ENCODE measurements around the gene STK16. TPM values are rescaled to one million over a fixed set of nuclear protein-coding genes. Genes with fewer than 3 reads are reported as not detected.
A peak's percentile ranks its signal among the peaks of the same experiment; 100 is the strongest.
"Not testable (repeated sequence)": the region's sequence is repeated elsewhere in the genome, so short reads cannot be mapped to it uniquely, and the experiment has no call there.

STK16 gene
- polyA plus RNA-seq, 3 donors: 16.7 to 40.7 (median 17.8) TPM

- H2AFZ ChIP-seq (ENCODE audit: insufficient read depth, low read depth, low read length, poor library complexity, severe bottlenecking); H3K4me3 ChIP-seq (replicated peaks in 1 of 3; ENCODE audit: low read depth in 2 of 3, low read length in 3 of 3); H3K27me3 ChIP-seq (ENCODE audit: control insufficient read depth in 2 of 2, insufficient read depth in 2 of 2, low read length in 2 of 2); H3K9me3 Mint-ChIP-seq; H3K9ac ChIP-seq (ENCODE audit: insufficient read depth, low read length, poor library complexity, severe bottlenecking); intact Hi-C loops (cut with micrococcal nuclease); H3K36me3 ChIP-seq (replicated peaks in 1 of 2; ENCODE audit: control insufficient read depth in 1 of 2, insufficient read depth in 2 of 2, low read length in 2 of 2); H3K36me3 Mint-ChIP-seq; H3K27ac ChIP-seq (ENCODE audit: low read depth in 1 of 2, low read length in 2 of 2); H3K4me3 Mint-ChIP-seq; H3K4me1 Mint-ChIP-seq; H3K27ac Mint-ChIP-seq; H3K4me2 ChIP-seq (replicated peaks; ENCODE audit: extremely low read depth, low read length, poor library complexity, severe bottlenecking); H3K79me2 ChIP-seq (ENCODE audit: insufficient read depth, low read length); H4K20me1 ChIP-seq (ENCODE audit: insufficient read depth, low read length); DNase-seq; H3K9me3 ChIP-seq (replicated peaks in 1 of 2; ENCODE audit: control insufficient read depth in 1 of 2, insufficient read depth in 1 of 2, low read length in 2 of 2); H3K4me1 ChIP-seq (ENCODE audit: control insufficient read depth in 1 of 2, insufficient read depth in 2 of 2, low read length in 2 of 2): not testable (repeated sequence)
- H3K27me3 Mint-ChIP-seq (ENCODE audit: low read depth in 3 of 3): peaks cover 3 to 14% (median 14%) of the 10 kb centered on the region in 3 donors
- WGBS (ENCODE audit: insufficient coverage): 86% methylated on average over 7 of the region's 21 CpGs
These were observed 43.9 kb upstream of the STK16 start for GRCh38 chr2:219201331-219201730.

- Histone ChIP-seq H3K4me2 (replicated peaks; ENCODE audit: extremely low read depth, low read length, poor library complexity, severe bottlenecking) (no peak overlapping the region), H3K36me3 (replicated peaks in 1 of 2; ENCODE audit: control insufficient read depth in 1 of 2, insufficient read depth in 2 of 2, low read length in 2 of 2) (peaks cover 16 to 20% of the 10 kb centered on the region in 2 donors), H2AFZ (ENCODE audit: insufficient read depth, low read depth, low read length, poor library complexity, severe bottlenecking) (no peak overlapping the region), H3K9me3 (replicated peaks in 1 of 2; ENCODE audit: control insufficient read depth in 1 of 2, insufficient read depth in 1 of 2, low read length in 2 of 2) (peaks cover 0 to 4% of the 10 kb centered on the region in 2 donors), H3K27me3 (ENCODE audit: control insufficient read depth in 2 of 2, insufficient read depth in 2 of 2, low read length in 2 of 2) (no peaks in the 10 kb centered on the region), H3K27ac (ENCODE audit: low read depth in 1 of 2, low read length in 2 of 2) (no peak overlapping the region), H4K20me1 (ENCODE audit: insufficient read depth, low read length) (peaks cover 10% of the 10 kb centered on the region), H3K4me3 (replicated peaks in 1 of 3; ENCODE audit: low read depth in 2 of 3, low read length in 3 of 3) (no peak overlapping the region), H3K9ac (ENCODE audit: insufficient read depth, low read length, poor library complexity, severe bottlenecking) (no peak overlapping the region), H3K79me2 (ENCODE audit: insufficient read depth, low read length) (no peaks in the 10 kb centered on the region), H3K4me1 (ENCODE audit: control insufficient read depth in 1 of 2, insufficient read depth in 2 of 2, low read length in 2 of 2) (peaks cover 17 to 21% of the 10 kb centered on the region in 2 donors)
- TF ChIP-seq, protein P1, sequence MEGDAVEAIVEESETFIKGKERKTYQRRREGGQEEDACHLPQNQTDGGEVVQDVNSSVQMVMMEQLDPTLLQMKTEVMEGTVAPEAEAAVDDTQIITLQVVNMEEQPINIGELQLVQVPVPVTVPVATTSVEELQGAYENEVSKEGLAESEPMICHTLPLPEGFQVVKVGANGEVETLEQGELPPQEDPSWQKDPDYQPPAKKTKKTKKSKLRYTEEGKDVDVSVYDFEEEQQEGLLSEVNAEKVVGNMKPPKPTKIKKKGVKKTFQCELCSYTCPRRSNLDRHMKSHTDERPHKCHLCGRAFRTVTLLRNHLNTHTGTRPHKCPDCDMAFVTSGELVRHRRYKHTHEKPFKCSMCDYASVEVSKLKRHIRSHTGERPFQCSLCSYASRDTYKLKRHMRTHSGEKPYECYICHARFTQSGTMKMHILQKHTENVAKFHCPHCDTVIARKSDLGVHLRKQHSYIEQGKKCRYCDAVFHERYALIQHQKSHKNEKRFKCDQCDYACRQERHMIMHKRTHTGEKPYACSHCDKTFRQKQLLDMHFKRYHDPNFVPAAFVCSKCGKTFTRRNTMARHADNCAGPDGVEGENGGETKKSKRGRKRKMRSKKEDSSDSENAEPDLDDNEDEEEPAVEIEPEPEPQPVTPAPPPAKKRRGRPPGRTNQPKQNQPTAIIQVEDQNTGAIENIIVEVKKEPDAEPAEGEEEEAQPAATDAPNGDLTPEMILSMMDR (IDR thresholded peaks at IDR 0.05): no peak
- Mint-ChIP-seq H3K36me3 (peaks cover 20 to 21% of the 10 kb centered on the region in 2 donors), H3K27ac (peak overlapping the region in 1 of 7 donors; percentile 54), H3K4me3 (no peak overlapping the region), H3K9me3 (peaks cover 2 to 8% (median 4%) of the 10 kb centered on the region in 7 donors), H3K27me3 (ENCODE audit: low read depth in 3 of 3) (peaks cover 2 to 6% (median 3%) of the 10 kb centered on the region in 3 donors), H3K4me1 (peaks cover 26% of the 10 kb centered on the region)
- intact Hi-C loops (cut with micrococcal nuclease): no loop called here
- WGBS (ENCODE audit: insufficient coverage): 86% methylated on average over 1 of the region's 7 CpGs
- DNase-seq: no peak
These were observed 40.7 kb upstream of the STK16 start for GRCh38 chr2:219204425-219205164.
